ENCODE measurements around the gene RBFOX2. TPM values are rescaled to one million over a fixed set of nuclear protein-coding genes. Genes with fewer than 3 reads are reported as not detected.

Gene RBFOX2
- total and polyA plus RNA-seq, 2 of the 13 experiments (the other 11 are each of a cell fraction or from before 2014, with no cell fraction given): 37.3 to 40.4 TPM

DNA sequence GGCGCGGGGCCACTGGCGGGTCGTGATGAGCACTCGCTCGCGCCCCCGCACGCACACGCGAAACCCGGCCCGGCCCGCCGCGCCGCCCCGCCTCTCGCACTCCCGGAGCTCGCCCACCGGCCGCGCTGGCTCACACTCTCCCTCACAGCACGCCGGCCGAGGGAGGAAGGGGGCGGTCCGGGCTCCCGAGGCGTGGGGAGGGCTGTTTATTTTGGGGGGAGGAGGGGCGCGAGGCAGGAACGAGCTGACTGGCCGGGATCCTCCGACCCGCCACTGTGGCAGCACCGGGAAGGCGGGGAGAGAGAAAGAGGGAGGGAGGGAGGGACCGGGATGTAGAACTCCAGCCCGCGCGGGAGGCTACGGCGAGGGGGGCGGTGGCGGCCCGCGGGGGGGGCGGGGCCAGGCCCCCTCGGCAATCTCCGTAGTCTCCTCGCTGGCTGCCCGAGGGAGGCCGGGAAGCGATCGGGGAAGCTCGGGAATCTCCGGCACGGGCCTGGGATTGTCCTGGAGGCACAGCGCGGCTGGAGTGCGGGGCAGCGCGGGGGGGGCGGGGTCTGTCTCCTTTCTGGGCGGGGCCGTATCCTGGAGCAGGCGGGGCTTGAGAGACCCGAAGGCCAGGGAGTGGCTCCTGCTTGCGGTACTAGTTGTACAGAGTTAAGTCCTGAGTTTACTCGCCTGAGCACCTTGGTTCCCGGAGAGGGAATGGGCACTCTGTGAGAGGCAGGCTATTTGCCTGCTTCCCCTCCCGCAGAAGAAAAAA, at the start of gene RBFOX2 (continued):
- 0 out of 2 replicates have a peak, but pooled peaks have one; percentile 22 for TF ChIP-seq MED1 (CRISPR knock-in tag; IDR thresholded peaks at IDR 0.05)
- TF ChIP-seq, protein P1, sequence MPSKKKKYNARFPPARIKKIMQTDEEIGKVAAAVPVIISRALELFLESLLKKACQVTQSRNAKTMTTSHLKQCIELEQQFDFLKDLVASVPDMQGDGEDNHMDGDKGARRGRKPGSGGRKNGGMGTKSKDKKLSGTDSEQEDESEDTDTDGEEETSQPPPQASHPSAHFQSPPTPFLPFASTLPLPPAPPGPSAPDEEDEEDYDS (CRISPR knock-in tag; IDR thresholded peaks at IDR 0.05): peak; percentile 60
- TF ChIP-seq ZNF563 (CRISPR knock-in tag; IDR thresholded peaks at IDR 0.05): no peak
- TF ChIP-seq ZNF777 (CRISPR knock-in tag; IDR thresholded peaks at IDR 0.05): no peak
- 0 out of 2 replicates have a peak, but pooled peaks have one; percentile 7 for TF ChIP-seq NR2C2 (CRISPR knock-in tag; IDR thresholded peaks at IDR 0.05; ENCODE audit: borderline replicate concordance)
- no peak for TF ChIP-seq PAWR (CRISPR knock-in tag; IDR thresholded peaks at IDR 0.05; ENCODE audit: borderline replicate concordance)
- TF ChIP-seq RXRB (CRISPR knock-in tag; IDR thresholded peaks at IDR 0.05; ENCODE audit: borderline replicate concordance): no peak
- peak; percentile 50; the same call in 1 of the 2 replicates for TF ChIP-seq MAZ (IDR thresholded peaks at IDR 0.05; ENCODE audit: borderline replicate concordance, low read depth, low read length)
- peak; percentile 78; the same call in 1 of the 2 replicates for TF ChIP-seq MAZ (CRISPR knock-in tag; IDR thresholded peaks at IDR 0.05; ENCODE audit: low read depth)
- TF ChIP-seq, protein P2, sequence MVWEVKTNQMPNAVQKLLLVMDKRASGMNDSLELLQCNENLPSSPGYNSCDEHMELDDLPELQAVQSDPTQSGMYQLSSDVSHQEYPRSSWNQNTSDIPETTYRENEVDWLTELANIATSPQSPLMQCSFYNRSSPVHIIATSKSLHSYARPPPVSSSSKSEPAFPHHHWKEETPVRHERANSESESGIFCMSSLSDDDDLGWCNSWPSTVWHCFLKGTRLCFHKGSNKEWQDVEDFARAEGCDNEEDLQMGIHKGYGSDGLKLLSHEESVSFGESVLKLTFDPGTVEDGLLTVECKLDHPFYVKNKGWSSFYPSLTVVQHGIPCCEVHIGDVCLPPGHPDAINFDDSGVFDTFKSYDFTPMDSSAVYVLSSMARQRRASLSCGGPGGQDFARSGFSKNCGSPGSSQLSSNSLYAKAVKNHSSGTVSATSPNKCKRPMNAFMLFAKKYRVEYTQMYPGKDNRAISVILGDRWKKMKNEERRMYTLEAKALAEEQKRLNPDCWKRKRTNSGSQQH (CRISPR knock-in tag; IDR thresholded peaks at IDR 0.05; ENCODE audit: low read depth): no peak
- TF ChIP-seq, protein P3, sequence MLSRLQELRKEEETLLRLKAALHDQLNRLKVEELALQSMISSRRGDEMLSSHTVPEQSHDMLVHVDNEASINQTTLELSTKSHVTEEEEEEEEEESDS (CRISPR knock-in tag; IDR thresholded peaks at IDR 0.05; ENCODE audit: borderline replicate concordance): no peak
- TF ChIP-seq ZNF34 (CRISPR knock-in tag; IDR thresholded peaks at IDR 0.05; ENCODE audit: borderline replicate concordance): no peak
- peak; percentile 50 for TF ChIP-seq HNRNPK (IDR thresholded peaks at IDR 0.05; ENCODE audit: low read depth, low read length, poor library complexity, severe bottlenecking)
- TF ChIP-seq ZNF3 (CRISPR knock-in tag; IDR thresholded peaks at IDR 0.05): no peak
- TF ChIP-seq GABPB1 (CRISPR knock-in tag; IDR thresholded peaks at IDR 0.05): peak; percentile 66
- TF ChIP-seq TBX2 (CRISPR knock-in tag; IDR thresholded peaks at IDR 0.05; ENCODE audit: borderline replicate concordance): no peak
- TF ChIP-seq, protein P4, sequence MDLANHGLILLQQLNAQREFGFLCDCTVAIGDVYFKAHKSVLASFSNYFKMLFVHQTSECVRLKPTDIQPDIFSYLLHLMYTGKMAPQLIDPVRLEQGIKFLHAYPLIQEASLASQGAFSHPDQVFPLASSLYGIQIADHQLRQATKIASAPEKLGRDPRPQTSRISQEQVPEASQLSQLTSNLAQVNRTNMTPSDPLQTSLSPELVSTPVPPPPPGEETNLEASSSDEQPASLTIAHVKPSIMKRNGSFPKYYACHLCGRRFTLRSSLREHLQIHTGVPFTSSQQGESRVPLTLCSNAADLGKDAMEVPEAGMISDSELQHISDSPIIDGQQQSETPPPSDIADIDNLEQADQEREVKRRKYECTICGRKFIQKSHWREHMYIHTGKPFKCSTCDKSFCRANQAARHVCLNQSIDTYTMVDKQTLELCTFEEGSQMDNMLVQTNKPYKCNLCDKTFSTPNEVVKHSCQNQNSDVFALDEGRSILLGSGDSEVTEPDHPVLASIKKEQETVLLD (CRISPR knock-in tag; IDR thresholded peaks at IDR 0.05; ENCODE audit: low read depth): peak; percentile 88
- no peak for TF ChIP-seq ZNF251 (CRISPR knock-in tag; IDR thresholded peaks at IDR 0.05)
- peak; percentile 92 for TF ChIP-seq SP5 (CRISPR knock-in tag; IDR thresholded peaks at IDR 0.05; ENCODE audit: borderline replicate concordance, low read depth)
- 0 out of 2 replicates have a peak, but pooled peaks have one; percentile 16 for TF ChIP-seq ZNF292 (CRISPR knock-in tag; IDR thresholded peaks at IDR 0.05; ENCODE audit: borderline replicate concordance, low read depth)
- TF ChIP-seq, protein P5, sequence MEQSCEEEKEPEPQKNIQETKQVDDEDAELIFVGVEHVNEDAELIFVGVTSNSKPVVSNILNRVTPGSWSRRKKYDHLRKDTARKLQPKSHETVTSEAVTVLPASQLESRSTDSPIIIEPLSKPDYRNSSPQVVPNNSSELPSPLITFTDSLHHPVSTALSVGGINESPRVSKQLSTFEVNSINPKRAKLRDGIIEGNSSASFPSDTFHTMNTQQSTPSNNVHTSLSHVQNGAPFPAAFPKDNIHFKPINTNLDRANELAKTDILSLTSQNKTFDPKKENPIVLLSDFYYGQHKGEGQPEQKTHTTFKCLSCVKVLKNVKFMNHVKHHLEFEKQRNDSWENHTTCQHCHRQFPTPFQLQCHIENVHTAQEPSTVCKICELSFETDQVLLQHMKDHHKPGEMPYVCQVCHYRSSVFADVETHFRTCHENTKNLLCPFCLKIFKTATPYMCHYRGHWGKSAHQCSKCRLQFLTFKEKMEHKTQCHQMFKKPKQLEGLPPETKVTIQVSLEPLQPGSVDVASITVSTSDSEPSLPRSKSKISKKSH (CRISPR knock-in tag; IDR thresholded peaks at IDR 0.05; ENCODE audit: borderline replicate concordance): no peak
- TF ChIP-seq ZNF572 (CRISPR knock-in tag; IDR thresholded peaks at IDR 0.05): no peak
- no peak for TF ChIP-seq CEBPG (CRISPR knock-in tag; IDR thresholded peaks at IDR 0.05)
